HL-60 (cell line): Measurements from ENCODE around the gene ESRRB.

Experiments used
- CTCF ChIP-seq: IDR thresholded peaks from one replicate; pipeline ENCODE4 v1.5.1; 2011; ENCODE audit warnings: low read length, control low read depth, inconsistent platforms; ENCODE audit not compliant: insufficient read depth
- GABPA ChIP-seq: IDR thresholded peaks from 2 replicates; pipeline ENCODE4 v1.6.1; 2012; ENCODE audit warnings: low read depth

- TF ChIP-seq CTCF (no peak), GABPA (no peak)
Measured at GRCh38 chr14:76380991-76381390, 5.1 kb downstream of the ESRRB start.
